Measurements from ENCODE around the gene IRF2.

- TF ChIP-seq, protein P1, sequence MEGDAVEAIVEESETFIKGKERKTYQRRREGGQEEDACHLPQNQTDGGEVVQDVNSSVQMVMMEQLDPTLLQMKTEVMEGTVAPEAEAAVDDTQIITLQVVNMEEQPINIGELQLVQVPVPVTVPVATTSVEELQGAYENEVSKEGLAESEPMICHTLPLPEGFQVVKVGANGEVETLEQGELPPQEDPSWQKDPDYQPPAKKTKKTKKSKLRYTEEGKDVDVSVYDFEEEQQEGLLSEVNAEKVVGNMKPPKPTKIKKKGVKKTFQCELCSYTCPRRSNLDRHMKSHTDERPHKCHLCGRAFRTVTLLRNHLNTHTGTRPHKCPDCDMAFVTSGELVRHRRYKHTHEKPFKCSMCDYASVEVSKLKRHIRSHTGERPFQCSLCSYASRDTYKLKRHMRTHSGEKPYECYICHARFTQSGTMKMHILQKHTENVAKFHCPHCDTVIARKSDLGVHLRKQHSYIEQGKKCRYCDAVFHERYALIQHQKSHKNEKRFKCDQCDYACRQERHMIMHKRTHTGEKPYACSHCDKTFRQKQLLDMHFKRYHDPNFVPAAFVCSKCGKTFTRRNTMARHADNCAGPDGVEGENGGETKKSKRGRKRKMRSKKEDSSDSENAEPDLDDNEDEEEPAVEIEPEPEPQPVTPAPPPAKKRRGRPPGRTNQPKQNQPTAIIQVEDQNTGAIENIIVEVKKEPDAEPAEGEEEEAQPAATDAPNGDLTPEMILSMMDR (IDR thresholded peaks at IDR 0.05; ENCODE audit: low read depth, low read length), result no peak
- TF ChIP-seq POLR2A (IDR thresholded peaks at IDR 0.05; ENCODE audit: extremely low read depth, insufficient read length) (no peak), MAX (IDR thresholded peaks at IDR 0.05; ENCODE audit: low read depth, low read length) (no peak)
These were observed 67.4 kb downstream of the IRF2 start for GRCh38 chr4:184406958-184407391.
